HG03442 (cell line): ENCODE measurements around the gene BCL7A.
"Not testable (repeated sequence)": the region's sequence is repeated elsewhere in the genome, so short reads cannot be mapped to it uniquely, and the experiment has no call there.

Source experiments
- ATAC-seq: cut with Tn5 transposase; IDR thresholded peaks from one replicate; pipeline ENCODE4 v1.9.1; 2021; ENCODE audit warnings: mild to moderate bottlenecking, moderate library complexity; ENCODE audit not compliant: unreplicated experiment

The BCL7A gene

DNA sequence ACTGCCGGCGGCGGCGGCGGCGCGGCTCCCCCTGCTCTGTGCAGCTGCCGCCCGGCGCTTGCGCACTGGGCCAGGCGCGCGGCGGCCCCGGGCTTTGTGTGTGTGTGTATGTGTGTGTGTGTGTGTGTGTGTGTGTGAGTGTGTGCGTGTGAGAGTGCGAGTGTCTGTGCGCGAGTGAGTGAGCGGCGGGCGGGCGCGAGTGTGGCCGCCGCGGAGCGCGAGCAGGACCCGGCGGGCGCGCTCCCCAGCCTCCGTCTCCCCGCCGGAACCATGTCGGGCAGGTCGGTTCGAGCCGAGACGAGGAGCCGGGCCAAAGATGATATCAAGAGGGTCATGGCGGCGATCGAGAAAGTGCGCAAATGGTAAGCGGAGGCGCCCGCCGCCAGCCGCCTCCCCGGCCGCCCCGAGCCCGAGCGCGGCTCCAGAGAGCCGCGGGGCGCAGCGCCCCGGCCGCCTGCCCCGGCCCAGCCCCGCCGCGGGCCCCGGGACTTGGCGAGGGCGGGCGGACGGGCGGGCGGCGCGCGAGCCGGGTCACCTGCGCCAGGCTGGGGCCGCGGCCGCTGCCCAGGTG is at the start of gene BCL7A:
Gene BCL7A, plus strand, starts transcription at position 63 of the 571 bp plus-strand sequence. Its CDS starts 208 bp downstream, at position 271.
- ATAC-seq, result peak; percentile 36

DNA sequence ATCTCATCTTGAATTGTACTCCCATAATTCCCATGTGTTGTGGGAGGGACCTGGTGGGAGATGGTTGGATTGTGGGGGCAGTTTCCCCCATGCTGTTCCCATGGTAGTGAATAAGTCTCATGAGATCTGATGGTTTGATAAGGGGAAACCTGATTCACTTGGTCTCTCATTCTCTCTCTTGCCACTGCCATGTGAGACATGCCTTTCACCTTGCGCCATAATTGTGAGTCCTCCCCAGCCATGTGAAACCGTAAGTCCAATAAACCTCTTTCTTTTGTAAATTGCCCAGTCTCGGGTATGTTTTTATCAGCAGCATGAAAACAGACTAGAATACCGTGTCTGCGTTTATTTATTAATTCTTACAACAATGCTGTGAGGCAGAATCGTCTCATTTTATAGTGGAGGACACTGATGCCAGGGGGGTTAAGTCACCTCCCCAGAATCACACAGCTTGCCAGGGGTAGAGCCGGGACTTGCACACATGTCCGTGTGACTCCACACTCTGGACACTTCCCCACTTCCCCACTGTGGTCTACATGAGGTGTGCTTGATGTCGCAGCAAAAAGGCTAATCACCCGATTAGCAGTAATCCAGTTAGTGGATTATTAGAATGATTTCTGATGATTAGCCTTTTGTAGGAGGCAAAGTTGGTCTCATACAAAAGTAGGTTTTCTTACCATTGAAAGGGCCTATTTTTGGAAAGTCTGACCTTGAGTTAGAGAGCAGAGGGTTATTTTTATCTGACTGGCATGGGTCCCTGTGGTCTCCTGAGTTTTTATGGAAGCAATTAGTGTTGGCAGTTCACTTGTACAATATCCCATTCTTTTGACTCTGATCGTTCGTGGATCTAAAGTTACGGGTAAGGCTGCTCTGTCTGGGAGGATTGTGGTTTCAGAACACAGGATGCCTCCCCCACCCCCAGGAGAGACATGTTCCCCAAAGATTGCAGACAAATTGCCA is 47.4 kb upstream of the BCL7A start:
- ATAC-seq, result no peak

DNA sequence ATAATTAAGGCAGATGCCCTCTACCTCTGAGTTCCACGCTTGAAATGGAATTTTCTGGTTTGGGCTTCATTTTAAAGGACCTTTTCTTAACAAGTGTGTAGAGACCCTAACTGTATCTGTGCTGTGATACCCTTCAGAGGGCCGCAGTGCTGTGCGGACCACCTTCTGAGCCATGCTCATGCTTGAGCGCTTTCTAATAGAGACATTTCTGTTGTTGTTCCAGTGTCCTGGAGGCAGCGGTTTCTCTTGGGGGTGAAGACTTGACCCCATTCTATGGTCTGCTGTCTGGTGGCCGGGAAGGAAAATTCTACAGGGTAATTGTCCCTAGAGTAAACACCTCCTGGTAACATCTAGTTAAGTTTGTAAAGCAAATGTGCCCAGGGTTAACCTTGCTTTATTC is 46.7 kb upstream of the BCL7A start:
- ATAC-seq, result no peak

DNA sequence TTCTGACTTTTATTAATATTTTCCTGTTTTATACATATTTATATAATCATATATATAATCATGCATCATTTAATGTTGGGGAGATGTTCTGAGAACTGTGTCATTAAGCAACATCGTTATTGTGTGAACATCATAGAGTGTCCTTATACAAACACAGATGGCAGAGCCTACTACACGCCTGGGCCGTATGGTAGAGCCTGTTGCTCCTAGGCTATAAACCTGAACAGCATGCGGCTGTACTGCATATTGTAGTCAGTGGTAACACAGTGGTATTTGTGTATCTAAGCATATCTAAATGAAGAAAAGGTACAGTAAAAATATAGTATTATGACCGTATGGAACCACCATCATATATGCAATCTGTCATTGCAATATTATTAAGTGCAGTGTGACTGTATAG is 44.7 kb upstream of the BCL7A start:
- ATAC-seq, result no peak

DNA sequence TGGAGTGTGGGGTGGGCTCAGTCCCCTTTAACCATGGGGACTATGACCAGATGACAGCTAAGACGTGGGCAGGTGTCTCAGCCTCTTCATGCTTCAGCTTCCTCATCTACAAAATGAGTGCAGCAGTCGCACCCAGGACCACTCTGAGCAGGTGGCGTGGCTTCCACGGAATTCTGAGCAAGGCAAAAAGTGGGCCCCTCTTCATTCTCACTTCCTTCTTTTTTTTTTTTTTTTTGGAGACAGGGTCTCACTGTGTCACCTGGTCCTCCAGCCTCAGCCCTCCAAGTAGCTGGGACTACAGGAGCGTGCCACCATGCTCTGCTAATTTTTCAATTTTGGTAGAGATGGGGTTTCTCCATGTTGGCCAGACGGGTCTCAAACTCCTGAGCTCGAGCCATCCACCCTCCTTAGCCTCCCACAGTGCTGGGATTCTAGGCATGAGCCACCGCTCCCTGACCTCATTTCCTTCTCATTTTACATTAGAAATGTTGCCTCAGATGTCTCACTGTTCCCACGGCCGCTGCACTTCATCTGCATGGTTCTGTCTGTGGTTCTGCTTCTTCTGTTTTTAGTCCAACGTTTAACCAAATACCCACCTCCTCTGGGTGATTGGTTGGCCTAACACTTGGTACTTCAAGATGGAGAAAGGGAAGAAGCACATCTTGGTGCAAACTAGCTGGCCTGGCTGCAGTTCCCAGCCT is 41.3 kb upstream of the BCL7A start:
- no peak for ATAC-seq

DNA sequence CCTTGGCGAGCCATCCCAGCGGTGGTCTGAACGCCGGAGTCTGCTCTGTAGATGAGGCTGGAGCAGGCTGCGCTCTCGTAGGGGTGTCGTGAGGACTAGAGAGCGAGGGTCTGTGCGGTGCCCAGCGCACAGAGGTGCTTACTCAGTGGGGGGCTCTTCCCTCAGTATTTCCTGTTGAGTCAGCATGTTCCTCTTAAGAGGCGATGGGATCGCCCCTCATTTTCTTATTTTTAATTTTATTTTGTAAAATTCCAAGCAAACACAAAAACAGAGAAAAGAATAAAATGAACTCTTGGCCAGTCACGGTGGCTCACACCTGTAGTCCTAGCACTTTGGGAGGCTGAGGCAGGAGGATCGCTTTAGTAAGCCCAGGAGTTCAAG is 40.8 kb upstream of the BCL7A start:
- no peak for ATAC-seq

DNA sequence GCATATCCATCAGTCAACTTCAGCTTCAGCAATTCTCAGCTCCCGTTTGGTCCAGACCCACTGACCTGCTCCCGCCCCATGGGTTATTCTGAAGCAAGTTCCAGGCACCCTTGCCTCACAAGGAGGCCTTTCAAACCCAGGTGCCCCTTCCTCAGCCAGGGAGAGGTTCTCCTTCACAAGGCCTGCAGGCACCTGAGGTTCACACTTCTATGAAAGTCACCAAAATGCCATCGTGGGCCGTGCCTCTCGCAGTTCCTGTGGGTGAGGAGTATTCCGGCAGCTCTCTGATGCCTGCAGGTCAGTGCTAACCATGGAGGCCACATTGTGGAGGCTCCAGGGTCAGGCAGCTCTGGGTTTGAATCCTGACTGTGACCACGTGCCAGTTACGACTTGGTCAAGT is 40.2 kb upstream of the BCL7A start:
- ATAC-seq, result no peak

DNA sequence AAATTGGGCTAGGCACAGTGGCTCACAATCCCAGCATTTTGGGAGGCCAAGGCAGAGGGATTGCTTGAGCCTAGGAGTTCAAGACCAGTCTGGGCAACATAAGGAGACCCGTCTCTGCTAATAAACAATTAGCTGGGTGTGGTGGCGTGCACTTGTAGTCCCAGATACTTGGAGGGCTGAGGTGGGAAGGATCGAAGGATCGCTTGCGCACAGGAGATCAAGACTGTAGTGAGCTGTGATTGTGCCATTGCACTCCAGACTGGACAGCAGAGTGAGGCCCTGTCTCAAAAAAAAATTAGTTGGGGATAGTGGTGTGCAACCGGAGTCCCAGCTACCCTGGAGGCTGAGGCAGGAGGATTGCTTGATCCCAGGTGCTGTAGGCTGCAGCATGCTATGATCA is 38.7 kb upstream of the BCL7A start:
- ATAC-seq, result no peak

DNA sequence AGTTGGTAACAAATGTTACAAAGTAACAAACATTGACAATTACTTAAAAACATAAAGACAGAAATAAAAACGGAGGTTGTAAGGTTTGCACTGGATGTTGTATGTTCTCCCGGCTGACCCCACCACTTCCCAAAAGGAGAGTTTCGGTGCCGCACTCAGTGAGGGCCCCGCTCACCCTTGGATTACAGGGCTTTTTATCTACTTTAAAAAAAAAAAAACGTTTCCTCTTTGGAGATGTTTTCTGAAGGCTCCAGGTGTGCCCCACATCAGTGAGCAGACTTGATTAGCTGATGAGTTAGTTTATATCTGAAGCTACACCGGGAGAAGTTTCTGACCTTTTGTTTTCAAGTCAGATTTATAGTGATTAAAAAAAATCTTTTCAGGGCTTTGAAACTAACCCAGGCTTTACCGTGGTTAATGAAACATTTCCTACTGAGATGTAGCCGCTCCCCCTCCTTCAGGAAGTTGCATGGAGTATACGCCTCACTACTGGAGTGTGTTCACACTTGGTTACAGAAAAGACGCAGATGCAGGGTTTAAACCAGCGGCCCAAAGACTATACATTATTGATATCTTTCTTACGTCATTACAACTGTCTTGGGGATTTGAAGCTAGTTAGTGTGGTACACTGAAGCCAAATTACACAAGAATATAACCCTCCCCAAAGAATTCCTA is 38.0 kb upstream of the BCL7A start:
- no peak for ATAC-seq

DNA sequence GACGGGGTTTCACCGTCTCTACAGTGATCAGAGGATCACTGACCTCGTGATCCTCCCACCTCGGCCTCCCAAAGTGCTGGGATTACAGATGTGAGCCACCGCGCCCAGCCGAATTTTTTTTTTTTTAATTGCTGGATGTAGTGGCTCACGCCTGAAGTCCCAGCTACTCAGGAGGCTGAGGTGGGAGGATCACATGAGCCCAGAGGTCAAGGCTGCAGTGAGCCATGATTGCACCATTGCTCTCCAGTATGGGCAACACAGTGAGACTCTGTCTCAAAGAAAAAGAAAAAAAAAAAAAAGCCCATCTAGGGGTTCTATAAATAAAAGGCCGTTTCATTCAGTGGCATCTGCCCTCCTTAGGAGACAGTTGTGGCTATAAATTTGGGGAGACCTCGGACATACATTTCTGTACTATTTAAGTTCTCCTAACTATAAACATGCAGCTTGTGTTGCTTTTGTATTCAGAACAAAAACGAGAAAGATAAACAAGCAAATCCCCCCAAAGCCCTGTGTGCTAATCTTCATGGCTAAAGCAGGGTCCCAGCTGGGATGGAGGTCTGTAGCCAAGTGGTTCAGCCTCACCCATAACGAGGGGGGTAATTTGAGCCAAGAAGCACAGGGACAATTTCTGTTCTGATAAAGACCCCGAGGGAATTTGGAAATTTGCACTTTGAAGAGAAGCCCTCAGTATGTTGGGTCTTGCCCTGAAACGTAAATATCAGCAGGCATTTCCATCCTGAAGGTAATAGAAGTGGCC is 35.0 kb upstream of the BCL7A start:
- no peak for ATAC-seq

DNA sequence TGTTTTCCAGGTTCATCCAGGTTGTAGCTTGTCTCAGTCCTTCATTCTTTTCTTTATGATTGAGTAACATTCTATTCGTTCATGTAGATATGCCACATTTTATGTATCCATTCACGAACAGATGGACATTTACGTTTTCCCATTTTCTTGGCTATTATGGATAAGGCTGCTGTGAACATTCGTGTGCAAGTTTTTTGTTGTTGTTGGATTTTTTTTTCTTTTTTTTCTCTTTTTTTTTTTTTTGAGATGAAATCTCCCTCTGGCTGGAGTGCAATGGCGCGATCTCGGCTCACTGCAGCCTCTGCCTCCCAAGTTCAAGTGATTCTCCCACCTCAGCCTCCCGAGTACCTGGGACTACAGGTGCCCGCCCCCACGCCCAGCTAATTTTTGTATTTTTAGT is 33.2 kb upstream of the BCL7A start:
- ATAC-seq, result not testable (repeated sequence)

DNA sequence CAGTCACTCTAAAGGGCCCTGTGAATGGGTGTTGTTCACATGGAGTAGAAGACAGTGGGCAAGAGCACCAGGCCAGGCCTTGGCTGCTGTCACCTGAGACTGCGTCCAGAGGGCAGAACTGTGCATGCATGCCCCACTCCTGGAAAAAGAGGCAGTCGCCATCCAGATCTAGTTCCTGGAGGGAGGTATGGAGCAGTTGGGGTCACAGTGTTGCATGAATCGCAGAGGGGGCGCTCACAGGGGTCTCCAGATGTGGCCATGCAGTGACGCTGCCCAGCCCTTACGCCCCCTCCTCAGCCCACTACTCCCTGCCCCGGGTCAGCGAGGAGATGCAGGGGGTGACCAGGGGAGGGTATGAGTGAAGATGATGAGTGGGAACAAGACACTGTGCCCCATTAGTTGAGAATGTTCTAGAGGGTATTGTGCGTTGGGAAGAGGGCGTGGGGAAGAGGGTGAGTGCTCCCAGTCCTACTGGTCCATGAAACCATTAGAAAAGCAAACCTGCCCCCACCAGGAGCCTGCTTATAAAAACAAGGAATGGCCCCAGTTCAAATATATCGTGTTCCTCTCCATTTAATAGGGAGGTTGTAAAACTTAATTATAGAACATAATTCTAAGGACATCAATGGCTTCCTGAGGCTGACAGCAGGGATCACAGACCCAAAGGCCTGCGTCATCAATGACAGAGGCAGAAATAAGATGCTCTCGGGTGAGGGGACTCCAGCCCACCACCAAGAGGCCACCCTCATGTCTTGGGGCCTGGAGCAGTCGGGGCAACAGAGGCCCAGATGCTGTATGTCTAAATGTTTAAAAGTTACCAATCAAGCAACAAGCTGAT is 32.2 kb upstream of the BCL7A start:
- ATAC-seq, result no peak

DNA sequence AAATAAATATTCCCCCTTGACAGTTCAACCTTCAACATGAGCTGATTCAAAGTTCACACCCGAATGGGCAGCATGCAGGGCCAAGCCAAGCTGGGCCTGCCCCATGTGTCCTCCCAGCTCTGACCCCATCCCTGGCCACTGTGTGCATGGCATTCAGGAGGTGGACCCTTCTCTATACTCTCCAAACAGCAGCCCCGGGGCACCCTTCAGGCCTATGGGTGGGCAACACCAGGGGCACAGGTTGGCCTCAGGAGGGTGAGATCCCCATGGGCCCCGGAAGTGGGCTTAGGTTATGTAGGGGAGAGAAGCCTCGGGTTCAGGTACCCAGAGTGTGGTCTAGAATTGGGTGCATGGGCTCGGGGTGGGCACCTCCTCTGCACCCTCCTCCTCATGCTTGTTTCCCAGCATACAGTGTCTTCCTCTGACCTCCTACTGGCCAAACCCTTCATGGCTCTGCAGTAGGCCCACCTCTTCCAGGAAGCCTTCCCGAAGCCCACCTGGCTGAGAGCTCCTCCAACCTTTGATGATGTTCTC is 31.5 kb upstream of the BCL7A start:
- ATAC-seq, result no peak

DNA sequence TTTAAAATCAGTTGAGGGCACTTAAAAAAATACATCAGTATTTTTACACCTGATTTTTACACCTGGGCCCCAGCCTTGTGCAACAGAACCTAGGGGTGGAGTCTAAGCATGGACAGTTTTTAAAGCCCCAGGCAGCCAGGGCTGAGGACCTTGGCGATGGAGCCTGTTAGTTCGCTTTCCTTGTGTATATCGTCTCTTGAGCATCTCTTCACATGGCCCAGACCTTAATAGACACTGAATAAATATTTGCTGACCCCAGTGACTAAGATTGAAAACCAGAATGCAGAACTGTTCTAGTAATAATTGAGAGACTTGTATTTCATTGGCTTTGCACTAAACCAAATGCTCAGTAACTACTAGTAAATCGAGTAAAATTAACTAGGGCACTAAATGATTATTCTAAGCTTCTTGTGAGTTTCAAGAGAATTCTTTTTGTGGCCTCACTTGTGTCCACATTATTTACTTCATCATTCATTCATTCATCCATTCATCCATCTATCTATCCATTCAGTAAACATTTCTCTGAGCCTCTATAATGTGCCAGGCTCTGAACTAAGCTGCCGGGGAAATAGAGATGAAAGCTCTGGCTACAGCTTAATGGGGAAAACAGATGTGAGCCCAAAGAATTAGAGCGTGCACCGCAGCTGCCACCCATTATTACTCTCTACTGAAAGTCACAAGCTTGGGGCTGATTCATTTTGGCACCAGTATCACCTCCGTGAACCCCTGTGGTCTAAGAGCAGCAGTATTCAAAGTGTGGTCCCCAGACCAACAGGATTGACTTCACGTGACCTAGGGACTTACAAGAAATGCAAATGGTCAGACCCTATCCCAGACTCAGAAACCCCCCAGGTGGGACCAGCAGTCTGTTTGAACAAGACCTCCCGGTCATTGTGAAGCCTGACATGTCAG is 30.7 kb upstream of the BCL7A start:
- ATAC-seq, result peak; percentile 64

DNA sequence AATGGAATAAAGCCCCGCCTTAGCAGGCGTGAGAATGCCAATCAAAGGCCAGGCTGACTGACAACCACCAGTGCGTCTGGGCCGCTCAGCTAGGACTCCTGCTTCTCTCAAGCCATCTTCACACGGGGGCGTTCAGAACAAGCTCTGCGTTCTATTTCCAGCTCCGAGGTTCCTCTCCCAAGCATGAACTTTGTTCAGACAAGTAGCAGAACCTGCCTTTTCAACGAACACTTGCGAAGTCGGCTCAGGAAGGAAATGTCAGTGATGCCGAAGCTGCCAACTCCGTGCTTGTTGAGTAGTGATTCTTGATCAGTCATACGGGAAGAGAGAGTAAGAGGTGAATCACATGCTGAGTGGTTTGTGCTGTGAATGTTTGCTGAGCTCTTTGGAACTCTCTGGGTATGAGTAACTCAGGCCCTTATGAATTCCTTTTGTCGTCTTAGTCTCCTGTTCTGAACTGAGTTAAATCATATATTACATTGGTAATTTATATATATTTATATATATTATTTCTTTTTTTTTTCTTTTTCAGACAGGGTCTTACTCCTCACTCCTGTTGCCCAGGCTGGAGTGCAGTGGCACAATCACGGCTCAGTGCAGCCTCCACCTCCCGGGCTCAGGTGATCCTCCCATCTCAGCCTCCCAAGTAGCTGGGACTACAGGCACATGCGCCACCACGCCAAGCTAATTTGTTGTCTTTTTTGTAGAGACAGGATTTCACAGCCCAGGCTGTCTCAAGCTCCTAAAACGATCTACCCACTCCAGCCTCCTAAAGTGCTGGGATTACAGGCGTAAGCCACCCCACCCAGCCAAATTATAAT is 29.4 kb upstream of the BCL7A start:
- peak; percentile 81 for ATAC-seq

DNA sequence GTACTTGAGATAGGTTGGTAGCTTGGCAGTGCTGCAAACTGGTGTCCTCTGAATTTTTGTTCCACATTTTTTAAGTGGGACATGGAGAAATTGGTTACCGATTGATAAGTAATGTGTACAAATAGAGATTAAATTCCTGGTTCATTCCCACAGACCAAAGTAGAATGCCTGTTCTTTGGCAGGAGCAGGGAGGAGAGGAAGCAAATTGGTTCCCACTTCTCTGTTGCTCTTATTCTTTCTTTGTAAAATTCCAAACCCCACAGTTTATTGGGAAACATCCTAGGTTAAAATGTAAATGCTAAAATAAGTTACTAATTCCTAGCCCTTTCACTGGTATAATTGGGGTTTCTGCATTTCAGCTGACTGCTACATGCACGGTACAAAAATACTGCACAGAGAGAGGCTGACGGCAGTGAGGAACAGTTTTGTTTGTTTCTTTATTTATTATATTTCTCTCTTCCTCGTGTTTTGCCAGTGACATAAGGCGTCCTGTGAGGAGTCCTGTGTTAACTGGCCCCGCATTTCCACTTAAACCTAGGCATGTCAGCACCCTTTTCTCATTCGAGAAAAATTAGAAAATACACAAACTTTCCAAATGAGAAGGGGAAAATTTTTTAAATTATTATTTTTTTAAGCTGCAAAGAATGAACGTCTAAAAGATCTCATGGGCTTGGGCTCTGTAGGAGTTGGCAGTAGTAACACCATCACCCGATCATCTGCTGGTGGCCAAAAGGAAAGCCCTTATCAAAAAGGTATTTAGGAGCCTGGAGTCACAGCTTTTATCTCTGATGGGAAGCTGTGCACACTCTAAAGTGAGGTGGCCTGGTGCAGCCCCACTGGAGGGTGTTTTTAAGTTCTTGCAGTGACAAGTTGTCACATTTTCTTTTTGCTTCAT is 25.4 kb upstream of the BCL7A start:
- no peak for ATAC-seq
